Stimulated activated CD4-positive, alpha-beta T cell treated with anti-CD3 and anti-CD28 coated beads, Interleukin-1b, Interleukin-23, amount 100 ng/mL, for 48 hours (primary cell): ENCODE measurements around the gene PA2G4.
A peak's percentile ranks its signal among the peaks of the same experiment; 100 is the strongest.

ENCODE experiments used
- DNase-seq: peaks from one replicate; pipeline ENCODE4 v3.0.0-alpha.2; 2020

The PA2G4 gene

GRCh38 chr12:56127485-56127887, 23.1 kb downstream of the PA2G4 start:
- DNase-seq, result no peak

GRCh38 chr12:56127888-56128669, 23.7 kb downstream of the PA2G4 start, which contains the start of gene ESYT1:
TSS of gene ESYT1 (plus strand) at chr12:56128267. CDS start at chr12:56128320, 53 bp downstream.
- DNase-seq, result peak; percentile 99

GRCh38 chr12:56128670-56129205, 24.4 kb downstream of the PA2G4 start:
- DNase-seq, result no peak

- peak; percentile 54 for DNase-seq
These were observed 25.0 kb downstream of the PA2G4 start for GRCh38 chr12:56129206-56129941.

GRCh38 chr12:56129942-56130495, 25.7 kb downstream of the PA2G4 start:
- DNase-seq, result no peak

GRCh38 chr12:56130876-56131275, 26.5 kb downstream of the PA2G4 start:
- DNase-seq, result no peak

- no peak for DNase-seq
These were observed 30.5 kb downstream of the PA2G4 start for GRCh38 chr12:56134897-56135296.

- DNase-seq, result no peak
These were observed 33.7 kb downstream of the PA2G4 start for GRCh38 chr12:56137853-56138571.

GRCh38 chr12:56141946-56142784, 37.8 kb downstream of the PA2G4 start:
- no peak for DNase-seq

GRCh38 chr12:56143217-56143616, 38.9 kb downstream of the PA2G4 start:
- no peak for DNase-seq

GRCh38 chr12:56143870-56144269, 39.5 kb downstream of the PA2G4 start:
- no peak for DNase-seq

- DNase-seq, result no peak
These were observed 40.9 kb downstream of the PA2G4 start for GRCh38 chr12:56145217-56145616.

- no peak for DNase-seq
These were observed 42.4 kb downstream of the PA2G4 start for GRCh38 chr12:56146492-56147460.

GRCh38 chr12:56150563-56150962, 46.2 kb downstream of the PA2G4 start:
- no peak for DNase-seq

GRCh38 chr12:56151672-56152131, 47.3 kb downstream of the PA2G4 start:
- peak; percentile 79 for DNase-seq

GRCh38 chr12:56152132-56152755, 47.9 kb downstream of the PA2G4 start, which contains the start of gene MYL6B:
TSS of gene MYL6B (plus strand) at chr12:56152587. CDS start at chr12:56153919, 1,332 bp downstream.
- DNase-seq, result peak; percentile 96

GRCh38 chr12:56152756-56153677, 48.7 kb downstream of the PA2G4 start:
- DNase-seq, result no peak

- no peak for DNase-seq
These were observed 49.3 kb downstream of the PA2G4 start for GRCh38 chr12:56153678-56154065.
